PC-3 (cell line): ENCODE measurements around the gene ABHD2. TPM values are rescaled to one million over a fixed set of nuclear protein-coding genes. Genes with fewer than 3 reads are reported as not detected.
A peak's percentile ranks its signal among the peaks of the same experiment; 100 is the strongest.

ENCODE experiments used
- ATAC-seq: fragments of 200-7000 bp; cut with Tn5 transposase; 2 replicates; pipeline ENCODE4 v1.9.1; 2020; ENCODE audit warnings: mild to moderate bottlenecking, moderate library complexity
- BruUV-seq: library from RNA; stranded (reverse); fragments of 400-500 nt; replicated peaks from 2 replicates; lab custom pipeline; 2021; lab: Mats Ljungman, UMichigan
- CTCF ChIA-PET: fragments of 300-600 bp; sonication (Branson Sonifier 250); formaldehyde crosslinking; loops from one replicate; lab custom pipeline; 2022; ENCODE audit warnings: antibody characterized with exemption; lab: Charles Lee
- POLR2A ChIA-PET: fragments of 300-600 bp; sonication (Branson Sonifier 250); formaldehyde crosslinking; loops from one replicate; lab custom pipeline; 2022; ENCODE audit warnings: antibody characterized with exemption; ENCODE audit not compliant: unreplicated experiment; lab: Charles Lee
- DNase-seq: peaks from one replicate; pipeline ENCODE4 v3.0.0-alpha.2; 2015
- H2AFZ ChIP-seq: fragments of 300-600 bp; sonication (generic); 2 replicates; pipeline ENCODE4 v1.6.0; 2016; ENCODE audit warnings: antibody characterized with exemption, low read length
- H3F3A ChIP-seq: fragments of 300-600 bp; sonication (generic); one replicate; pipeline ENCODE4 v1.6.0; 2017; ENCODE audit warnings: antibody characterized with exemption, low read length, control low read depth, mild to moderate bottlenecking; ENCODE audit not compliant: unreplicated experiment
- H3K27ac ChIP-seq: fragments of 300-600 bp; sonication (generic); 2 replicates; pipeline ENCODE4 v1.5.1; 2016; ENCODE audit warnings: mild to moderate bottlenecking, low read length
- H3K27me3 ChIP-seq: fragments of 300-600 bp; sonication (generic); 2 replicates; pipeline ENCODE4 v1.6.1; 2016; ENCODE audit warnings: low read length, mixed read lengths
- H3K36me3 ChIP-seq: fragments of 300-600 bp; sonication (generic); 2 replicates; pipeline ENCODE4 v1.6.1; 2016; ENCODE audit warnings: low read depth, mixed run types, low read length, mixed read lengths
- H3K4me1 ChIP-seq: fragments of 300-600 bp; sonication (generic); 2 replicates; pipeline ENCODE4 v1.5.1; 2016; ENCODE audit warnings: low read length; ENCODE audit not compliant: insufficient read depth
- H3K4me2 ChIP-seq: fragments of 300-600 bp; sonication (generic); 2 replicates; pipeline ENCODE4 v1.6.0; 2016; ENCODE audit warnings: low read length
- H3K4me3 ChIP-seq: fragments of 300-600 bp; sonication (generic); 2 replicates; pipeline ENCODE4 v1.5.1; 2016; ENCODE audit warnings: mild to moderate bottlenecking, low read length, mixed read lengths
- H3K79me2 ChIP-seq: fragments of 300-600 bp; sonication (generic); 2 replicates; pipeline ENCODE4 v1.6.1; 2017; ENCODE audit warnings: low read length, mixed read lengths
- H3K9ac ChIP-seq: fragments of 300-600 bp; sonication (generic); 2 replicates; pipeline ENCODE4 v1.6.0; 2016; ENCODE audit warnings: mild to moderate bottlenecking, low read length
- H3K9me2 ChIP-seq: fragments of 300-600 bp; sonication (generic); replicated peaks from 2 replicates; pipeline ENCODE4 v1.6.1; 2016; ENCODE audit warnings: mixed run types, low read length, mixed read lengths
- H3K9me3 ChIP-seq: fragments of 300-600 bp; sonication (generic); 2 replicates; pipeline ENCODE4 v1.6.1; 2016; ENCODE audit warnings: low read length, mixed read lengths
- H4K20me1 ChIP-seq: fragments of 300-600 bp; sonication (generic); 2 replicates; pipeline ENCODE4 v1.6.1; 2016; ENCODE audit warnings: low read length, mixed read lengths
- EZH2 ChIP-seq: fragments of 300-600 bp; sonication (generic); IDR thresholded peaks from one replicate; pipeline ENCODE4 v1.6.1; 2017; ENCODE audit warnings: antibody characterized with exemption, mild to moderate bottlenecking, low read length; ENCODE audit not compliant: unreplicated experiment
- EZH2phosphoT487 ChIP-seq: fragments of 300-600 bp; sonication (generic); IDR thresholded peaks from 2 replicates; pipeline ENCODE4 v1.6.1; 2018; ENCODE audit warnings: mild to moderate bottlenecking, antibody characterized with exemption, low read length, borderline replicate concordance
- intact Hi-C: fragments of 100-400 bp; cut with micrococcal nuclease; formaldehyde crosslinking; loops from 2 replicates; pipeline ENCODE4 v1.9.0; 2023
- total RNA-seq: library from RNA; depleted of rRNA; stranded (reverse); fragments of >200 nt; gene quantifications from 2 replicates; pipeline ENCODE4 v1.2.3, GENCODE V29; 2014
- TF ChIP-seq, protein P1 (sequence below): fragments of 300-600 bp; sonication (generic); conservative IDR thresholded peaks from 2 replicates; pipeline ENCODE4 v1.5.1; 2017; ENCODE audit warnings: antibody characterized with exemption, low read depth, mild to moderate bottlenecking, low read length

The ABHD2 gene
- total RNA-seq, 1 experiment from 2014 or later: 34.0 TPM

- Histone ChIP-seq H3K9ac (no peak overlapping the region), H3K4me1 (no peaks in the 10 kb centered on the region), H3K4me2 (no peak overlapping the region), H4K20me1 (no peaks in the 10 kb centered on the region), H3K9me3 (no peaks in the 10 kb centered on the region), H3F3A (no peaks in the 10 kb centered on the region), H3K9me2 (no peaks in the 10 kb centered on the region), H2AFZ (no peak overlapping the region), H3K36me3 (no peaks in the 10 kb centered on the region), H3K4me3 (no peak overlapping the region), H3K79me2 (no peaks in the 10 kb centered on the region), H3K27me3 (no peaks in the 10 kb centered on the region), H3K27ac (no peak overlapping the region)
- ATAC-seq (no peak), DNase-seq (no peak)
- BruUV-seq: no TSS peak
- TF ChIP-seq, protein P1, sequence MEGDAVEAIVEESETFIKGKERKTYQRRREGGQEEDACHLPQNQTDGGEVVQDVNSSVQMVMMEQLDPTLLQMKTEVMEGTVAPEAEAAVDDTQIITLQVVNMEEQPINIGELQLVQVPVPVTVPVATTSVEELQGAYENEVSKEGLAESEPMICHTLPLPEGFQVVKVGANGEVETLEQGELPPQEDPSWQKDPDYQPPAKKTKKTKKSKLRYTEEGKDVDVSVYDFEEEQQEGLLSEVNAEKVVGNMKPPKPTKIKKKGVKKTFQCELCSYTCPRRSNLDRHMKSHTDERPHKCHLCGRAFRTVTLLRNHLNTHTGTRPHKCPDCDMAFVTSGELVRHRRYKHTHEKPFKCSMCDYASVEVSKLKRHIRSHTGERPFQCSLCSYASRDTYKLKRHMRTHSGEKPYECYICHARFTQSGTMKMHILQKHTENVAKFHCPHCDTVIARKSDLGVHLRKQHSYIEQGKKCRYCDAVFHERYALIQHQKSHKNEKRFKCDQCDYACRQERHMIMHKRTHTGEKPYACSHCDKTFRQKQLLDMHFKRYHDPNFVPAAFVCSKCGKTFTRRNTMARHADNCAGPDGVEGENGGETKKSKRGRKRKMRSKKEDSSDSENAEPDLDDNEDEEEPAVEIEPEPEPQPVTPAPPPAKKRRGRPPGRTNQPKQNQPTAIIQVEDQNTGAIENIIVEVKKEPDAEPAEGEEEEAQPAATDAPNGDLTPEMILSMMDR: no peak
- TF ChIP-seq EZH2phosphoT487 (no peak), EZH2 (no peak)
- intact Hi-C loops: loop anchor here (1.0 to 10.0 kb wide), 2 partner anchors 120 to 272 kb away; no protein-coding TSS in a partner anchor
- CTCF ChIA-PET: interaction anchor here (1.0 kb wide), 2 partner anchors 89 to 119 kb away, joined by 4 to 5 read pairs; partner anchors contain the start of gene ABHD2
- POLR2A ChIA-PET: no interaction called here
Measured at GRCh38 chr15:89177116-89177515, 88.9 kb downstream of the ABHD2 start.

GRCh38 chr15:89177633-89178306 lies 89.5 kb downstream of the ABHD2 start:
- no peak overlapping the region for H3K27ac ChIP-seq
- ChIA-PET CTCF (interaction anchor here (0.5 to 1.0 kb wide), 9 partner anchors 10 to 167 kb away, joined by 3 to 7 read pairs (median 4); partner anchors contain the start of gene ABHD2), POLR2A (interaction anchor here (0.6 kb wide), 1 partner anchor 22 kb away, joined by 8 read pairs; no protein-coding TSS in a partner anchor)
- H3F3A ChIP-seq: no peaks in the 10 kb centered on the region
- ATAC-seq (peak; percentile 65), DNase-seq (peak; percentile 81)
- no peaks in the 10 kb centered on the region for H3K4me1 ChIP-seq
- H3K27me3 ChIP-seq: no peaks in the 10 kb centered on the region
- no TSS peak for BruUV-seq
- no peaks in the 10 kb centered on the region for H3K9me2 ChIP-seq
- no peaks in the 10 kb centered on the region for H3K9me3 ChIP-seq
- H3K79me2 ChIP-seq: no peaks in the 10 kb centered on the region
- no peak overlapping the region for H3K4me3 ChIP-seq
- H3K9ac ChIP-seq: no peak overlapping the region
- TF ChIP-seq, protein P1: peak; percentile 90
- no peak for TF ChIP-seq EZH2
- no peaks in the 10 kb centered on the region for H3K36me3 ChIP-seq
- intact Hi-C loops: loop anchor here (1.0 to 10.0 kb wide), 2 partner anchors 120 to 273 kb away; no protein-coding TSS in a partner anchor
- H2AFZ ChIP-seq: no peak overlapping the region
- no peak overlapping the region for H3K4me2 ChIP-seq
- no peaks in the 10 kb centered on the region for H4K20me1 ChIP-seq
